T-helper 9 cell (primary cell): Measurements from ENCODE around the gene JUP.

Experiments
- DNase-seq: peaks from one replicate; pipeline ENCODE4 v3.0.0-alpha.2; 2020

JUP gene

DNA sequence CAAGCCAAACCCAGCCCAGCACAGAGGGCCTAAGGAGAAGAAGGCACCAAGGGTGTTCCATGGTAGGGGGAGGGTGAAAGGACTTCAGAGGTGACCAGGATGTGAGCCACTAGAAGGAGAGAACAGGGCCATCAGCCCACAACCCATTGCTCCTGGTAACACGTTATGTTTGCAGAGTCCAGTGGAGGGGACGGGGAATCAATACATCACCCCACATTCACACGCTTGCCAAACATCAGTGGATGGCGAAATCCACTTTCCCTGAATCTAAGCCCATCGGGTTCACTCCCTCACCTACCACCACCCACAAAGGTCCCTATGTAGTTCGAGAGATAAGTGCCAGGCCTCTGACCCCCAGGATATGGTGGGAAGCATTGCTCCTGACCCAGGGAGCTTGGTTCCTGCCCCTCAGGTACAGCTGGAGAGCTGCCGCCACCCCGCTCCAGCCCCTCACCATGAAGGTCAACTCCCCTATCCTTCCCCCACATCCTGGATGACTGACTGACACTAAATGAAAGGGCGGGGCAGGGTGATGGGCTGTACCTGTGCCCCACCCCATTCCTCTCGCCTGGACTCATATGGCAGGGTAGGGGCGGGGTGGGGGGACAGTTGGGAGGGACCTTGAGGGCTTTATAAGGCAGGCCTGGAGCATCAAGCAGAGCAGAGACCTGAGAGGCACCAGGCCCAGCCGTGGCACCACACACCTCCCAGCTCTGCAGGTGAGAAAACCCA lies 74.7 kb downstream of the JUP start, which contains the start of gene GAST:
Gene GAST, plus strand, starts transcription at position 663 of the 732 bp plus-strand sequence. CDS start 3,106 bp downstream, outside the sequence.
- DNase-seq = no peak

DNA sequence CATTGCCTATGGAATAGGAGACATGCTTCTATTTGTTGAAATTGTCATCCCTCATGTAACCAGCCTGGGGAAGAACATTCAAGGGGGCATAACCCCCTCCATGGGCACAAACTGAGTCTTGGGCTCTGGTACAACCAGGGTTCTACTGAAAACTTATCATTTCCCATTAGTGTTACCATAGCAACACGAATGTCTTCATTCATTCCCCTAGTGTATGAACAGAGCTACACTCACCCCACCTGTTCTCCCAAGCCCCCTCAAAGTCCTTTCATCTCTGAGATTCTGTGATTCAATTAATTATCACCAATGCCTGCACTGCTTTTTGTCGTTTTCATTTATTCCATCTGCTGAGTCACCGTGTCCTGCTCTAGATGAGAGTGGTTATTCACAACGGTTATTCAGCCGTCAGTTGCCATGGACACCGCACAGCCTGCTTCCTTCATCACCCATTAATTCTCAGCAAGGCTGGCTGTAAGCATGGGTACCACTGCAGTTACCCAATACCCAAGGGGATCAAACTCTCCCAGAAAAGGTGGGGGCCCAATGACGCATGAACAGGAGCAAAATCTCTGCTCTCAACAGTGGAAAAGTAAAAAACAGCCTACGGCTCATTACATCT lies 75.9 kb downstream of the JUP start:
- no peak for DNase-seq

- no peak for DNase-seq
Observed at GRCh38 chr17:41707803-41708669, 78.5 kb downstream of the JUP start.

GRCh38 chr17:41705271-41705991 lies 81.1 kb downstream of the JUP start:
- no peak for DNase-seq
